HepG2 (cell line): ENCODE data around the gene RTN3. TPM values are rescaled to one million over a fixed set of nuclear protein-coding genes. Genes with fewer than 3 reads are reported as not detected.
A peak's percentile ranks its signal among the peaks of the same experiment; 100 is the strongest.

Experiments
- ATAD3A ChIP-seq: sonication (generic); formaldehyde crosslinking; IDR thresholded peaks from 2 replicates; pipeline ENCODE4 v1.4.0; 2020; ENCODE audit warnings: missing genetic modification reagents
- DMAP1 ChIP-seq: IDR thresholded peaks from 2 replicates; pipeline ENCODE4 v1.6.1; 2016
- EED ChIP-seq: sonication (generic); formaldehyde crosslinking; IDR thresholded peaks from 2 replicates; pipeline ENCODE4 v1.5.0; 2020; ENCODE audit warnings: mild to moderate bottlenecking, missing genetic modification reagents
- GZF1 ChIP-seq: sonication (generic); formaldehyde crosslinking; IDR thresholded peaks from 2 replicates; pipeline ENCODE4 v1.5.1; 2020; ENCODE audit warnings: mild to moderate bottlenecking, missing genetic modification reagents
- HNF4G ChIP-seq, 2 experiments: sonication (generic) in 1 of 2; formaldehyde crosslinking in 1 of 2; IDR thresholded peaks; 2 replicates each; pipeline versions ENCODE4 v1.4.0 to v1.6.1; 2011 to 2020; ENCODE audit warnings: borderline replicate concordance in 2 of 2, low read depth in 2 of 2, mild to moderate bottlenecking in 2 of 2, low read length in 1 of 2, missing genetic modification reagents in 1 of 2, moderate library complexity in 1 of 2
- IKZF4 ChIP-seq: sonication (generic); formaldehyde crosslinking; IDR thresholded peaks from 2 replicates; pipeline ENCODE4 v1.5.1; 2020; ENCODE audit warnings: borderline replicate concordance, mild to moderate bottlenecking, low read depth, missing genetic modification reagents; ENCODE audit errors: not compliant biosample characterization
- MYPOP ChIP-seq: sonication (generic); formaldehyde crosslinking; IDR thresholded peaks from 2 replicates; pipeline ENCODE4 v1.8.1; 2023; ENCODE audit warnings: mild to moderate bottlenecking, moderate library complexity, missing genetic modification reagents
- NR2C2 ChIP-seq: sonication (generic); formaldehyde crosslinking; IDR thresholded peaks from 2 replicates; pipeline ENCODE4 v1.4.0; 2020; ENCODE audit warnings: missing genetic modification reagents, mild to moderate bottlenecking, moderate library complexity, borderline replicate concordance
- NR2F6 ChIP-seq, 2 experiments: IDR thresholded peaks; 2 replicates each; pipeline ENCODE4 v1.6.1; 2016; ENCODE audit warnings: antibody characterized with exemption in 1 of 2, mild to moderate bottlenecking in 1 of 2
- POLR2AphosphoS5 ChIP-seq: IDR thresholded peaks from 2 replicates; pipeline ENCODE4 v1.6.1; 2012; ENCODE audit warnings: low read depth, low read length
- TP53 ChIP-seq: sonication (generic); formaldehyde crosslinking; conservative IDR thresholded peaks from 2 replicates; pipeline ENCODE4 v1.4.0; 2020; ENCODE audit warnings: missing genetic modification reagents
- TRAFD1 ChIP-seq: sonication (generic); formaldehyde crosslinking; IDR thresholded peaks from 2 replicates; pipeline ENCODE4 v1.5.1; 2020; ENCODE audit warnings: missing genetic modification reagents, mild to moderate bottlenecking, borderline replicate concordance
- ZFX ChIP-seq: sonication (generic); formaldehyde crosslinking; IDR thresholded peaks from 2 replicates; pipeline ENCODE4 v1.4.0; 2020; ENCODE audit warnings: mild to moderate bottlenecking, low read depth, missing genetic modification reagents, moderate library complexity
- ZNF207 ChIP-seq: fragments of 450-650 bp; IDR thresholded peaks from 2 replicates; pipeline ENCODE4 v1.6.1; 2016; ENCODE audit warnings: antibody characterized with exemption, borderline replicate concordance
- ZNF280D ChIP-seq: sonication (generic); formaldehyde crosslinking; IDR thresholded peaks from 2 replicates; pipeline ENCODE4 v1.5.1; 2020; ENCODE audit warnings: mild to moderate bottlenecking, missing genetic modification reagents
- ZNF530 ChIP-seq: sonication (generic); formaldehyde crosslinking; IDR thresholded peaks from 2 replicates; pipeline ENCODE4 v1.5.0; 2020; ENCODE audit warnings: low read depth, mild to moderate bottlenecking, missing genetic modification reagents
- ZNF562 ChIP-seq: sonication (generic); formaldehyde crosslinking; IDR thresholded peaks from 2 replicates; pipeline ENCODE4 v1.8.0; 2022; ENCODE audit warnings: missing genetic modification reagents, borderline replicate concordance
- ZNF589 ChIP-seq: sonication (generic); formaldehyde crosslinking; conservative IDR thresholded peaks from 2 replicates; pipeline ENCODE4 v1.8.0; 2022; ENCODE audit warnings: mild to moderate bottlenecking, moderate library complexity, missing genetic modification reagents
- ZNF780A ChIP-seq: sonication (generic); formaldehyde crosslinking; IDR thresholded peaks from 2 replicates; pipeline ENCODE4 v1.8.0; 2022; ENCODE audit warnings: mild to moderate bottlenecking, missing genetic modification reagents, moderate library complexity
- polyA plus RNA-seq, 8 experiments: library from polyadenylated mRNA; depleted of rRNA in 3 of 8; stranded (reverse) in 7 of 8; unstranded in 1 of 8; fragments of >200 nt; fragmentation: Illumina TruSeq in 4 of 8; extraction: Trizol in 4 of 8; gene quantifications; 2 replicates each; pipeline versions ENCODE4 v1.2.1 to v1.2.3, GENCODE V29; 2011 to 2016; ENCODE audit warnings: low read depth in 4 of 8, missing spikeins in 1 of 8, mixed read lengths in 1 of 8; ENCODE audit not compliant: insufficient read depth in 1 of 8
- total RNA-seq, 5 experiments: library from RNA; depleted of rRNA; stranded (reverse); fragments of >200 nt; fragmentation: Illumina TruSeq; extraction: Trizol; gene quantifications; 2 replicates each; pipeline ENCODE4 v1.2.3, GENCODE V29; 2016; ENCODE audit warnings: low read depth in 1 of 5

RTN3 gene
- total and polyA plus RNA-seq, 2 of the 13 experiments (the other 11 are each of a cell fraction or from before 2014, with no cell fraction given), result 32.2 to 41.1 TPM

GRCh38 chr11:63764679-63765647 is 83.7 kb downstream of the RTN3 start (continued):
- TF ChIP-seq ZNF280D (CRISPR knock-in tag) (no peak), POLR2AphosphoS5 (peak; percentile 38; the same call in 1 of the 2 replicates), IKZF4 (no peak), TRAFD1 (CRISPR knock-in tag) (no peak), DMAP1 (CRISPR knock-in tag) (0 out of 2 replicates have a peak, but pooled peaks have one; percentile 32), ZNF589 (CRISPR knock-in tag) (no peak), ZNF780A (CRISPR knock-in tag) (no peak), ATAD3A (CRISPR knock-in tag) (no peak), EED (CRISPR knock-in tag) (peak; percentile 24; the same call in 1 of the 2 replicates), NR2F6 (IDR thresholded peaks at IDR 0.05) (peak; percentile 55), NR2F6 (CRISPR knock-in tag; IDR thresholded peaks at IDR 0.05) (peak; percentile 49; the same call in 1 of the 2 replicates), TP53 (CRISPR knock-in tag) (no peak), ZNF530 (no peak), MYPOP (CRISPR knock-in tag) (no peak), ZFX (CRISPR knock-in tag) (peak; percentile 34; the same call in 1 of the 2 replicates), HNF4G (IDR thresholded peaks at IDR 0.05; ENCODE audit: borderline replicate concordance, low read depth, low read length) (peak; percentile 54), HNF4G (CRISPR knock-in tag; IDR thresholded peaks at IDR 0.05; ENCODE audit: borderline replicate concordance, low read depth) (no peak), ZNF562 (CRISPR knock-in tag) (no peak), NR2C2 (CRISPR knock-in tag) (0 out of 2 replicates have a peak, but pooled peaks have one; percentile 23), GZF1 (no peak), ZNF207 (no peak)
